H1 (cell line): ENCODE data around the gene R3HDM4. TPM values are rescaled to one million over a fixed set of nuclear protein-coding genes. Genes with fewer than 3 reads are reported as not detected.

Experiments
- BCL11A ChIP-seq, 2 experiments: IDR thresholded peaks; one replicate each; pipeline ENCODE4 v1.6.1; 2011; ENCODE audit warnings: low read depth in 2 of 2, low read length in 2 of 2, mild to moderate bottlenecking in 2 of 2
- CEBPB ChIP-seq: IDR thresholded peaks from 2 replicates; pipeline ENCODE4 v1.6.1; 2012; ENCODE audit warnings: low read depth, low read length
- CHD2 ChIP-seq: IDR thresholded peaks from 2 replicates; pipeline ENCODE4 v1.6.1; 2012; ENCODE audit warnings: low read length, improper control_type of control experiment
- CREB1 ChIP-seq: IDR thresholded peaks from 2 replicates; pipeline ENCODE4 v1.6.1; 2012; ENCODE audit warnings: inconsistent platforms
- EGR1 ChIP-seq: IDR thresholded peaks from 2 replicates; pipeline ENCODE4 v1.6.1; 2011; ENCODE audit warnings: low read depth, low read length, borderline replicate concordance
- EP300 ChIP-seq, 2 experiments: IDR thresholded peaks; 1 replicate in 1 of 2; 2 replicates in 1 of 2; pipeline ENCODE4 v1.6.1; 2011 to 2012; ENCODE audit warnings: low read depth in 2 of 2, low read length in 2 of 2, mild to moderate bottlenecking in 2 of 2, borderline replicate concordance in 1 of 2, inconsistent platforms in 1 of 2, moderate library complexity in 1 of 2
- GABPA ChIP-seq: IDR thresholded peaks from 2 replicates; pipeline ENCODE4 v1.6.1; 2011; ENCODE audit warnings: mild to moderate bottlenecking, low read length, moderate library complexity, borderline replicate concordance; ENCODE audit not compliant: insufficient read depth
- HDAC2 ChIP-seq, 2 experiments: fragments of 300-600 bp in 1 of 2; sonication (generic) in 1 of 2; IDR thresholded peaks; 2 replicates each; pipeline ENCODE4 v1.6.1; 2011 to 2012; ENCODE audit warnings: low read depth in 2 of 2, low read length in 2 of 2, mild to moderate bottlenecking in 2 of 2, moderate library complexity in 2 of 2, borderline replicate concordance in 1 of 2, inconsistent platforms in 1 of 2
- HDAC6 ChIP-seq: IDR thresholded peaks from one replicate; pipeline ENCODE4 v1.7.1; 2012; ENCODE audit warnings: low read depth, mild to moderate bottlenecking, inconsistent platforms, low read length, moderate library complexity
- JUN ChIP-seq: IDR thresholded peaks from 2 replicates; pipeline ENCODE4 v1.6.1; 2011; ENCODE audit warnings: low read depth, mild to moderate bottlenecking, improper control_type of control experiment, low read length
- JUND ChIP-seq: IDR thresholded peaks from 2 replicates; pipeline ENCODE4 v1.6.1; 2011; ENCODE audit warnings: mild to moderate bottlenecking, improper control_type of control experiment, low read length
- KDM4A ChIP-seq: IDR thresholded peaks from one replicate; pipeline ENCODE4 v1.7.1; 2012; ENCODE audit warnings: low read depth, mild to moderate bottlenecking, moderate library complexity, low read length, inconsistent platforms; ENCODE audit not compliant: severe bottlenecking
- KDM5A ChIP-seq: fragments of 200-600 bp; IDR thresholded peaks from 2 replicates; pipeline ENCODE4 v1.7.1; 2012; ENCODE audit warnings: mild to moderate bottlenecking, low read length, inconsistent platforms, mixed read lengths
- NANOG ChIP-seq: IDR thresholded peaks from 2 replicates; pipeline ENCODE4 v1.6.1; 2011; ENCODE audit warnings: low read length, low read depth, mild to moderate bottlenecking, inconsistent platforms; ENCODE audit not compliant: insufficient read depth, poor library complexity, severe bottlenecking
- NRF1 ChIP-seq: IDR thresholded peaks from 2 replicates; pipeline ENCODE4 v1.6.1; 2011; ENCODE audit warnings: mild to moderate bottlenecking, low read depth, low read length, improper control_type of control experiment
- POLR2A ChIP-seq, 2 experiments: IDR thresholded peaks; 1 replicate in 1 of 2; 2 replicates in 1 of 2; pipeline ENCODE4 v1.6.1; 2011; ENCODE audit warnings: low read depth in 2 of 2, low read length in 2 of 2, mild to moderate bottlenecking in 2 of 2; ENCODE audit errors: control extremely low read depth in 1 of 2
- POLR2AphosphoS5 ChIP-seq: IDR thresholded peaks from 2 replicates; pipeline ENCODE4 v1.6.1; 2011; ENCODE audit warnings: low read depth, low read length
- SRF ChIP-seq: IDR thresholded peaks from 2 replicates; pipeline ENCODE4 v1.6.1; 2011; ENCODE audit warnings: mild to moderate bottlenecking, low read depth, low read length, moderate library complexity
- SUZ12 ChIP-seq: fragments of 200-600 bp; sonication (generic); IDR thresholded peaks from 2 replicates; pipeline ENCODE4 v1.6.1; 2012; ENCODE audit warnings: mild to moderate bottlenecking, inconsistent platforms, low read length, moderate library complexity, mixed read lengths
- TAF1 ChIP-seq: IDR thresholded peaks from 2 replicates; pipeline ENCODE4 v1.6.1; 2011; ENCODE audit warnings: mild to moderate bottlenecking, low read depth, low read length
- TCF12 ChIP-seq: IDR thresholded peaks from 2 replicates; pipeline ENCODE4 v1.6.1; 2011; ENCODE audit warnings: low read depth, mild to moderate bottlenecking, low read length
- TEAD4 ChIP-seq: IDR thresholded peaks from 2 replicates; pipeline ENCODE4 v1.6.1; 2012; ENCODE audit warnings: low read depth, low read length, inconsistent platforms, mixed read lengths
- YY1 ChIP-seq: IDR thresholded peaks from 2 replicates; pipeline ENCODE4 v1.6.1; 2011; ENCODE audit warnings: low read depth, mild to moderate bottlenecking, low read length
- ZNF274 ChIP-seq: IDR thresholded peaks from 2 replicates; pipeline ENCODE4 v1.7.0; 2012; ENCODE audit warnings: low read length, borderline replicate concordance; ENCODE audit errors: extremely low read depth
- polyA plus RNA-seq, 7 experiments: library from polyadenylated mRNA; depleted of rRNA in 3 of 7; stranded (reverse) in 5 of 7; unstranded in 2 of 7; fragments of >200 nt in 5 of 7; fragments of 200-250 nt in 2 of 7; gene quantifications; 1 replicate in 5 of 7; 2 replicates in 1 of 7; 4 replicates in 1 of 7; pipeline versions ENCODE4 v1.2.1 to v1.2.3, GENCODE V29; 2011 to 2013; ENCODE audit warnings: missing spikeins in 2 of 7, mixed read lengths in 2 of 7
- total RNA-seq: library from RNA; stranded (reverse); fragmentation: NEBNext Ultra II Directional; extraction: Animal tissue kit (Norgen Biotek cat#: 25700); gene quantifications from 2 replicates; pipeline ENCODE4 v1.2.1, GENCODE V29; 2021

R3HDM4 gene
- total and polyA plus RNA-seq, 2 of the 8 experiments (the other 6 are each of a cell fraction or from before 2014, with no cell fraction given), result 76.8 to 102 TPM

GRCh38 chr19:861756-862580, 51.1 kb downstream of the R3HDM4 start (continued):
- no peak for TF ChIP-seq JUND
- TF ChIP-seq SUZ12, result no peak
- TF ChIP-seq POLR2AphosphoS5, result peak; percentile 35; the same call in 1 of the 2 replicates
- TF ChIP-seq NRF1, result no peak
- TF ChIP-seq KDM4A, result peak; percentile 36
- TF ChIP-seq HDAC2 (IDR thresholded peaks at IDR 0.05; ENCODE audit: borderline replicate concordance in 1 of 2, low read depth in 2 of 2, low read length in 2 of 2), result 0 out of 4 replicates have a peak, but pooled peaks of 1 of the 2 experiments have one; percentile 29
- peak; percentile 65; the same call in 1 of the 2 replicates for TF ChIP-seq GABPA
- TF ChIP-seq EP300 (IDR thresholded peaks at IDR 0.05; ENCODE audit: borderline replicate concordance in 1 of 2, low read depth in 2 of 2, low read length in 2 of 2), result no peak
- TF ChIP-seq ZNF274, result no peak
- TF ChIP-seq NANOG, result peak; percentile 69
- peak; percentile 80 for TF ChIP-seq YY1
- TF ChIP-seq CHD2, result no peak
- TF ChIP-seq POLR2A (IDR thresholded peaks at IDR 0.05; ENCODE audit: control extremely low read depth in 1 of 2, low read depth in 2 of 2, low read length in 2 of 2), result no peak
- no peak for TF ChIP-seq CEBPB
- peak; percentile 77; the same call in 1 of the 2 replicates for TF ChIP-seq TCF12
- TF ChIP-seq KDM5A, result no peak
- TF ChIP-seq TEAD4, result no peak
- TF ChIP-seq HDAC6, result no peak
- TF ChIP-seq SRF, result no peak
- TF ChIP-seq EGR1, result 0 out of 2 replicates have a peak, but pooled peaks have one; percentile 3
- no peak for TF ChIP-seq JUN
- TF ChIP-seq TAF1, result peak; percentile 41; the same call in 1 of the 2 replicates
- TF ChIP-seq CREB1, result peak; percentile 78
- no peak for TF ChIP-seq BCL11A (IDR thresholded peaks at IDR 0.05; ENCODE audit: low read depth in 2 of 2, low read length in 2 of 2)
